GM20000 (cell line): ENCODE results near the gene PSMB3.

ENCODE experiments used
- DNase-seq: peaks from one replicate; pipeline ENCODE4 v3.0.0; 2012; ENCODE audit warnings: low spot score
- TF ChIP-seq, protein P1 (sequence below): IDR thresholded peaks from 2 replicates; pipeline ENCODE4 v1.5.1; 2012; ENCODE audit warnings: mild to moderate bottlenecking, control low read depth; ENCODE audit errors: extremely low read depth, missing control alignments

PSMB3 gene

DNA sequence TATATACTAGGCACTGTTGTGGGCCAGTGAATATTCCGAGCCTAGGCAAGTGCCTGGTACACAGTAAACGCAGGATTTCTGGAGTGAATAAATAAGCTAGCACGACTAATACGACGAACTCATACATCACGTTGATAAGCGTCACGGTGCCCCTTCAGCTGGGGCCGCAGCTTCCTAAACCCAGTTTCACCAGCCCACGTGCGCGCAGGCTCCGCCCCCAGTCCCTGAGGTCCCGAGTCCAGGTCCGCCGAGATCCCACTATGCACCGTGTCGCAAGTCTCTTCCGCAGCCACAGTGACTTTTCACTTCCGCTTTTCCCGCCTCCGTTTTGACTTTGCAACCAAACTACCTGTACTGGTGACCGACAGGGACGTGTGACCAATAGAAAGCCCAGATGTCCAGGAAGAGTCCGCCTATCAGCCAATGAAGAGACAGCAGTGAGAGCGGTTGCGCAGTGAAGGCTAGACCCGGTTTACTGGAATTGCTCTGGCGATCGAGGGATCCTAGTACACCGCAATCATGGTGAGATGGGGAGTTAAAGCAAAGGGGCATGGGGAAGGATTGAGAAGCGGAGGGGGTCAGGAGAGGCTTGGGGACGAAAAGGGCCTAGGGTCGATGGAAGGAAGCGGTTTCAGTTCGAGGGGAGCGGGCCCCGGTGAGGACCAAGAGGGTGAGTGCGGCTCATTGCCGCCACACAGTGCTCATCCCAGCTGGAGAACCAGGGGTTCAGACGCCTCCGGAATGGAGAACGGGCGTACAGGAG lies at the start of gene PSMB3:
Gene PSMB3, plus strand, starts transcription at position 434 of the 763 bp plus-strand sequence. Its CDS starts 86 bp downstream, at position 520.
- TF ChIP-seq, protein P1, sequence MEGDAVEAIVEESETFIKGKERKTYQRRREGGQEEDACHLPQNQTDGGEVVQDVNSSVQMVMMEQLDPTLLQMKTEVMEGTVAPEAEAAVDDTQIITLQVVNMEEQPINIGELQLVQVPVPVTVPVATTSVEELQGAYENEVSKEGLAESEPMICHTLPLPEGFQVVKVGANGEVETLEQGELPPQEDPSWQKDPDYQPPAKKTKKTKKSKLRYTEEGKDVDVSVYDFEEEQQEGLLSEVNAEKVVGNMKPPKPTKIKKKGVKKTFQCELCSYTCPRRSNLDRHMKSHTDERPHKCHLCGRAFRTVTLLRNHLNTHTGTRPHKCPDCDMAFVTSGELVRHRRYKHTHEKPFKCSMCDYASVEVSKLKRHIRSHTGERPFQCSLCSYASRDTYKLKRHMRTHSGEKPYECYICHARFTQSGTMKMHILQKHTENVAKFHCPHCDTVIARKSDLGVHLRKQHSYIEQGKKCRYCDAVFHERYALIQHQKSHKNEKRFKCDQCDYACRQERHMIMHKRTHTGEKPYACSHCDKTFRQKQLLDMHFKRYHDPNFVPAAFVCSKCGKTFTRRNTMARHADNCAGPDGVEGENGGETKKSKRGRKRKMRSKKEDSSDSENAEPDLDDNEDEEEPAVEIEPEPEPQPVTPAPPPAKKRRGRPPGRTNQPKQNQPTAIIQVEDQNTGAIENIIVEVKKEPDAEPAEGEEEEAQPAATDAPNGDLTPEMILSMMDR, result no peak
- peak; percentile 93 for DNase-seq

DNA sequence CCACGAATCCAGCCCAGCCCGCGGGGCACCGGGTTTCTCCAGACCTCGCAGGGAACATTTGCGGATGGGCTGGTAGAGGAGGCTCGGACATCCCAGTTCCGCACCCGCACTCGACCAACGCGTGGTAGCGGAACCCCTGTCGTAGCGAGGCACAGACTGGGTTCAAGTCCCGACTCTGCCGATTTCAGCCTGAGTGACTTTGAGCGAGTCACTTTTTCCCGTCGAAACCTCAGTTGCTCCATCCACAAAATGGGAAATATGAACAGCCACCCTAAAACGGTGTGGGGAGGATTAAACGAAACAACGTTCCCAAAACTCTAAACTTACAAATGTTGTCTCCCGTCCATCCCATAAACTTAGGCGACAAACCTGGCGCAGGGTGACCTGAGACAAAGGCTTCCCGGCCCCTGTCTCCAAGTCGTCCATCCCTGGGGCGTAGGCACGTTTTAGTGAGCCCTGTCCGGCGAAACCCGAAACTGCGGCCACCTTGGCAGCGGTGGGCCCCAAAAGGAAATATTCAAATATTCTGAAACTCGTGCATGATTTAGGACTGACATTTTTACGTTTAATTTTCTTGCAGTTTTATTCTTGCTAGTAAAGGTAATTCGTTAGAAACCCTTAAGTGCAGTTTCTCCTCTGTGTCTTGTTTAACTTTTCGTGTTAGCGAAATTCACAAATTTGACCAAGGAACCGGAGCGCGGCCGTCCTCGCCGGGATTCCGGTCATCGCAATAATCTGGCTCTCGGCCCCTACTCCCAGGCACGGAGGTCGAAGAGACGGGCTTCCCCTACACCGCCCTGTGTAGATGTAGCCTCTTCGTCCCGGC lies 49.4 kb upstream of the PSMB3 start:
- TF ChIP-seq, protein P1, result no peak
- peak; percentile 45 for DNase-seq

DNA sequence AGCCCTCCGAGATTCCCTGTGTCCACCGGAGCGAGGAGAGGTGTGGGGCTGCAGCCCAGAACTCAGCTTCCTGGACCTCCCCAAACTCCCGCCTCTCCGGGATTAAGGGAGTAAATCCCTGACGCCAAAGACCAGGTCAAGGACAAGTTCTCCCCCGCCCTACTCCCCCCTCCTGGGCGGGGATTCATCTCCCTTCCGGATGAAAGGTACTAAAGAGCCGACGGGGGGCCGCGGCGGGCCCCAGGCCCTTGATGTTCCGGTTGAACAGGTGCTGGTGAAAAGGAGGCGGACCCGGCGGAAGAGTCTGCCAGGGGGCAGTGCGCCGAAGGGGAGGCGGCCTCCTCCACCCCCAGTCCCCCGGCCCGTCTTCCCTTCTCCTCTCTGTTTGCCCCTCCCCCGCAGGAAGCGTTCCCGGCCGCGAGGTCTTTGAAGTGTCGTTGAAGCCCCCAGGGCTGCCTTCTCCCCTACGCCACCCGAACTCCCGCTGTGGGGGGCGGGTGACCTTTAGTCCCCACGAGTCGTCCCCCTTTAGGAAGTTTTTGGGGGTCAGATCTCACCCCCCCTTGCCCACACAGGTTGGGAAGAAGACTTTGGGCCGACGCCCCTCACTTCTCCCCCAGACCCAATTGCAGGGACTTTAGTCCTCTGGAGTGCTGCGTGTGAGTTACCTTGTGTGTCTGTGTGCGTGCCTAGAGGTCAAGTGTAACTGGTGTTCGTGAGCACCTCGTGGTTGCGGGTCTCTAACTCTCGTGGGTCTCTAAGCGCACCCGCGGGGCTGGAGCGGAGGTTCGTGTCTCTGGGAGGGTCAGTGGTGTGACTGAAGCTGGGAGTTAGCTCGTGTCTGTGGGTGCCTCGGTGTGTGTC lies 48.6 kb upstream of the PSMB3 start:
- peak; percentile 91 for DNase-seq
- TF ChIP-seq, protein P1, result no peak

DNA sequence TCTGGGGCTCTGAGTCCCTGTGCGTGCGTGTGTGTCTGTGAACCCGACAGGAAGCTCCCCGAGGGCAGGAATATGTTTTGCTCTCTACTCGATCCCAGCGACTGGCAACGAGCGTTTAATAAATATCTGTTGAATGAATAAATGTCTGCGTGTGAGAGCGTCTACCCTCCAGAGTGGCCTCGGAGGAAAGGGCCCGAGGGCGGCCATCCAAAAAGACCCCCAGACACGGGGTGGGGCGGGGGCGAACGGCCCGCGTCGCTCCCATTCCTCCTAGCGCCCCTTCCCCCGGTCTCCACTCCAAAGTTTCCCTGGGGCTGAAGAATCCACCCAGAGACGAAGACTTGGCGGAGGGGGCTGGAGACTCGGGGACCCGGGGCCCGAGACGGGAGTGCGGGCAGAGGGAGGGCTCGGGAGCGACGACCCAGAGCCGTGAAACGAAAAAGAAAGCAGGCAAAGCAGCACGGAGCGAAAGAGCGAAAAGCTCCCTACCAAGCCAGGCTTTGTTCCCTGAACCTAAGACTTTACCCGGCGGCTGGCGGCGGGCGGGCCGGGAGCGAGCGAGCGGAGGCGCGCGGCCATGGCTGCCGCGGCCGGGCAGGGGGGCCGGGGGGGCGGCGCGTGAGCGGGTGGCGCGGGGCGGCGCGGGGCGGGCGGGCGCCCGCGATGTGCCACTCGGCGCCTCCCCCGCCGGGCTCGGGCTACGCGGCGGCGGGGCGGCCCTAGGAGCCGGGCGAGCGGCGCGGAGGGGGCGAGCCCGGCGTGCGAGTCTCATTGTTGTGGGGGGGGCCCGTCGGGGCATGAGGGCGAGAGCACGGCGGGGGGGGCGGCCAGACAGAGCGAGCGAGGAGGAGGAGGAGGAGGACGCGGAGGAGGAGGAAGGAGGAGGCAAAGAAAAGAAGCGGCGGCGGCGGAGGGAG lies 47.7 kb upstream of the PSMB3 start, which contains the start of gene MLLT6:
Gene MLLT6, plus strand, starts transcription at position 668 of the 917 bp plus-strand sequence. CDS start 360 bp downstream, outside the sequence.
- peak; percentile 87 for DNase-seq

DNA sequence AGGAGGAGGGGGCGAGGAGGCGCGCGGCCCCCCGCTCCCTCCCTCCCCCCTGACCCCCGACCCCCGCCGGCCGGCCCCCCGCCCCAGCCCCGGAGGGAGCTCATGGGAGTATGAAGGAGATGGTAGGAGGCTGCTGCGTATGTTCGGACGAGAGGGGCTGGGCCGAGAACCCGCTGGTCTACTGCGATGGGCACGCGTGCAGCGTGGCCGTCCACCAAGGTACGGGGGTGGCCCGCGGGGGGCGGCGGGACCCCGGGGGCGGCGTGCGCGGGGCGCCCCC lies 47.1 kb upstream of the PSMB3 start:
- peak; percentile 79 for DNase-seq
- TF ChIP-seq, protein P1, result no peak

More for the DNA sequence above, 47.7 kb upstream of the PSMB3 start, which contains the start of gene MLLT6:
- TF ChIP-seq, protein P1, result no peak

DNA sequence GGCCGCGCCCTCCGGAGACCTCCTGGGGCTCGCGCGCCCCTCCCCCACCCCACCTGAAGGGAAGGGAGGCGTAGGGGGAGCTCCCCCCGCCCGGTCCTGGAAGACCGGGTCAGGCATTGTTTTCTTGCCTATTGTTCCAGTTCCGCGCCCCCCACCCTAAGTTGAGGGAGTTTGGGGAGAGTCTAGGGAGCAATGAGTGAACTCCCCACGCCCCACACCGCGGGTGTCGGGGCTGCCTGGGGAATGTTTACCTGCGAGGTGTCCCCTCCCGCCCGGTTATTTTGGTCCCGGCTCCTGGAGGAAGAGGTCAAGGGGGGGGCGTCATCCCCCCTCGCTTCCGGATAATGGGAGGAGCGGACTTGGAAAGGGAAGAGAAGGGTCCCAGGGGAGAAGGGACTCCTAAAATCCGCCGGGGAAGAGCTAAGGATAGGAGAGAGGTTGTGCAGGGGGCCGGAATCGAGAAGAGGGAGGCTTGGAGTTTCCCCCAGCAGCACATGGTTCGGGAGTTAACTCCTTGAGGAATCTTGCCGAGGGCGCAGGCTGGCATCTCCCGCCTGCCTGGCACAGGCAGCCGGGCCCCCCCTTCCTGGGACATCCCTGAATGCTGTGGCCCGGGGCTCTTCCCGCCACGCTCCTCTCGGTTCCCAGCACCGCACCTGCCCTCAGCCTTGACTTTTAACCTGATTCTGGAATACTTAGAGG lies 46.6 kb upstream of the PSMB3 start:
- TF ChIP-seq, protein P1, result no peak
- DNase-seq, result no peak
